ENCODE results near the gene SSH3.

Gene SSH3

DNA sequence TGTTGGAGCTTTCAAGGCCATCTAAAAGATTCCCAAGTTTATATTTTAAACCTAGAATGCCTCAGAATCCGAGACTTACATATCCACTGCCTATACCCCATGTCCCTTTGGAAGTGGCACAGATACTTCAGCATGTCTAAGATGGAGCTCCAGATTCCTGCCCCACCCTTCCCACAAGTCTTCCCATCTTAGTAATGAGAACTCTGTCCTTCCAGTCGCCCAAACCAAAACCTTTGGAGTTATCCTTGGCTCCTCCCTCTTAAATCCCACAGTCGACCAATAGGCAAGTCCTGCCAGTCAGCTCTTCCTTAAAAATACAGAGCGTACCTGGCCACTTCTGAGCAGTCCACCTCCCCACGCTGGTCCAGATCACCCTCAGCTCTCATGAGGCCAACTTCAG, 45.7 kb downstream of the SSH3 start:
- no peak for DNase-seq

DNA sequence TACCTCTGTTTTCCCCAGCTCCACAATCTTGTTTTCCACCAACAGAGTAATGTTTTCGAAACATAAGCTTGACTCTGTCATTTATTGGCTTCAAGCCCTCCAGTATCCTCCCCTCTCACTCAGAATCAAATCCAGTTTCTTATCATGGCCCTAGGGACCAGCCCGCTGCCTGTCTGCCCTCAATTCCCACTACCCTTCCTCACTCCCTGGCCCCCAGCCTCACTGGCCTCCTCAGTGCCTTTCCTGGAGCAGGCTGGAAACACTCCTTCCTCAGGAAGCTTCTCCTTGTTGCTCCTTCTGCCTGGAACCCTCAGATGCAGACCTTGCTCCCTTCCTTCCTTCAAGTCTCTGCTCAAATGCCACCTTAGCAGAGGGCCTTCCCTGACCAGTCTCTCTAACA, 46.1 kb downstream of the SSH3 start:
- no peak for DNase-seq

DNA sequence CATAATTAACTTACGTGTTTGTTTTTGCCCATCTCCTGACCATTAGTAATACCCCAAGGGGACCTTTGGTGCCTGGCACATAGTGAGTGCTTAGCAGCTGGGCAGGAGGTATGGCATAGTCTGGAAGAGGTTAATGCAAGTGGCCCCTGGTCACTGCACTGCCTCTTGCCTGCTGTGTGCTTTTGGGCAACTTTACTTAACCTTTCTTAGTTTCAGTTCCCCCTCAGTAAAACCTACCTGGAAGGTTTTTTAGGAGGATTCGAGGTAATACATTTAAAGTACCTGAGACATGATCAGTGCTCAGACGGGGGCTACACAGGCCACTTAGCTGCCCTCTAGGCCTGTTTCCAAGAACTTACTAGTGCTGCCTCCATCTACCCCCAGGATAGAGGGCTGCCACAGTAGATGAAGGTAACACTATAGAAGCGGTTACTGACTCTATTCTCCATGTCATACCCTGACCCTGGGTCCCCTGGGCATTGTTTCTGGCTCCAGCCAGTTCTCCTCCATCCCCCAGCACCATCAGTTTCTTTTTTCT, 46.7 kb downstream of the SSH3 start:
- no peak for DNase-seq

DNA sequence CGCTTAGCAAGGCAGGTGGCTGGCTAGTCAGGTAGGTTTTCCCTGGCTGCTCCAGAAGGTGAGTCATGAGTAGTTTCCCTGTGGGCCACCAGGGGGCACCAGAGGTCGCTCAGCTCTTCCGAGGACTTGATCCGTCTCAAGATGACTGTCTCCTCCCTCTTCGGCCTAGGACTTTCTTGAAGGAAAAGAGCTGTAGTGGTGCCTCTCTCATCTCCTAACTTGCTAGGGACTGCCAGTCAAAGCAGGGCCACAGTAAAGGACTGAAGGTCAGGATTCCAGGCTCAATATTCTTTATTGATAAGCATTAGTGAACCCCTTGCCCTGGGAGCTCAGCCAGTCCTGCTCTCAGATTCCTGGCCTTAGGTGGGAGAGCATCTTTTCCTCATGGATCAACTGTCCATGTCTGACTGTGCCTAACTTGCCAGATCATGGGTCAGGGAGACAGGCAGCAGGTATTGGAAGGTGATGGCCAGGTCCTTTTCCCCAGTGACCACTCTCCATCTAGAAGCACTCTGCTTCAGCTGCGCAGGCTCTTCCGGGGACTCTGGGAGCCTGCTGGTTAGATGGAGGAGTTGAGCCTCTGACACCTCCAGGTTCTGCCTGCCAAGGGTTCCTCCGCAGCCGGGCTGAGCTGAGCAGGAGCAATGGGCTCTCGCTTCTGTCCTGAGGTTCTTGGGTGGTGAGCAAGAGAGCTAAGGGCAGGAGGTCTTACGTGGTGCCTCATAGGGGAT, 48.1 kb downstream of the SSH3 start:
- DNase-seq = peak; percentile 83

DNA sequence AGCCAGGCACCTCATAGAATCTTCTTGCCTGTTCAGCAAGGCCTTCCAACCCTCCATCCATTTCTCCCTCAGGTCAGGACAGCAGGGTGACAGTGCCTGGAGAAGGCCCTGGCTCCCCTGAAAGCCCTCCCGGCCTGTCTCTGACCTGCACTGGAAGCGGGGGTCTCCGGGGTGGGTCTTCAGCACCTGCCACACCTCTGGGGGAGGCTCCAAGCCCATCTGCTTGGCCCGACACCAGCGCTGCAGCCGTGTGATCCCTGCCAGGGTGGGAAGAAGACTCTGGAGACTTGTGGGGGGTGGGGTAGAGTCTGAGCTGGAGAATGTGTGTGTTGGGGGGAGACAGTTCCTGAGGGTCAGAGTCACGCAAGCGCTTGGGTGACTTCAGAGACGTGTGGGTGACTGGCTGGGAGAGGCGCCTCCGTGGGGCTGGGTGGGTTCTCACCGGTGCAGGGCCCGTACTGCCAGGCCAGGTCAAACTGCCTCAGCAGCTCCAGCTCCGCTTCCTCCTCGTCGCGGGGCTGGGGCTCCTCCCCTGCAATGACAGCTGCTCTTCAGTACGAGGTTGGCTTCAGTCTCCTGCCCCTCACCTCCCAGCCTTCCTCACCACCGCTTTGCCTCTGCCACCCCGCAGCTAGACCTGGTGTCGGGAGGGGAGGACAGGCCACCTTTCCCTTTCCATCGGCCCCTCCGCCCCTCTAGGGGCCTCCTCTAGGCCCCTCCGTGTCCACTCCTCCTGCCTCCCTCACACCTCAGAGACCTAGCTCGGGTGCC, 49.4 kb downstream of the SSH3 start:
- DNase-seq = peak; percentile 77

DNA sequence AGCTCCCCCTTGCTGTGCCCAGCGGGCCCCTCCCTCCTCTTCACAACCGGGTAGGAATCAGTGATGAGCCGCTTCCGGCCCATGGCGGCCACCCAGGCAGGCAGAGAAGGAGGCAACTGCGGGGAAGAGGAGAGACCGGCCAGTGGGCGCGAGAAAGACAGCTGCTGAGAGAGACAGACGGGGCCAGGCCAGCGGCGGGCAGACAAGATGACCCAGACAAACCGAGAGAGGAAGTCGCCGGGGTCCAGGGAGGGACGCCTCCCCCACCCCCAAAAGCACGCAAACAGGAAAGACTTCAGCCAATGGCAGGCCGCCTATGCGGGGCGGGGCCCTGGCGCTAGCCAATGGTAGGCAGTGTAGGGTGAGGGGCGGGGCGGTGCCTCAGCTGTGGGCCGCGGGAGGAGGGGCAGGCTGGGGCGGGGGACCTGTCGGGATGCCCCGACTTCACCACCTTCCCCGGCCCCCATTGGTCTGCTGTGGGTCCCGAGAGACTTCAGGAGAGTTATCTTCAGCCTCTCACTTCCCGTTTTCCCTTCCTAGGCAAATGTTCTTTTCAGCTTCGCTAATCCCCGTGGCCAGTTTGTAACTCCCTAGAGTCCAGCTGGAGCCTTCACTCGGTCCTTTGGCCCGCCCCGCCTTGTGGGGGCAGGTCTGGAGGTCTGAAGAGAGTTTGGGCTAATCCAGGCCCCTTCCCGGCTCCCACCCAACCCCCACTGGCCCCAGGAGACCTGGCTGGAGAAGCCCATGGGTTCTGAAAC, 50.2 kb downstream of the SSH3 start, which contains the start of gene POLD4:
POLD4 (minus strand) TSS at position 230 of the 758 bp plus-strand sequence; CDS start at position 83, 147 bp downstream.
- peak; percentile 99 for DNase-seq

DNA sequence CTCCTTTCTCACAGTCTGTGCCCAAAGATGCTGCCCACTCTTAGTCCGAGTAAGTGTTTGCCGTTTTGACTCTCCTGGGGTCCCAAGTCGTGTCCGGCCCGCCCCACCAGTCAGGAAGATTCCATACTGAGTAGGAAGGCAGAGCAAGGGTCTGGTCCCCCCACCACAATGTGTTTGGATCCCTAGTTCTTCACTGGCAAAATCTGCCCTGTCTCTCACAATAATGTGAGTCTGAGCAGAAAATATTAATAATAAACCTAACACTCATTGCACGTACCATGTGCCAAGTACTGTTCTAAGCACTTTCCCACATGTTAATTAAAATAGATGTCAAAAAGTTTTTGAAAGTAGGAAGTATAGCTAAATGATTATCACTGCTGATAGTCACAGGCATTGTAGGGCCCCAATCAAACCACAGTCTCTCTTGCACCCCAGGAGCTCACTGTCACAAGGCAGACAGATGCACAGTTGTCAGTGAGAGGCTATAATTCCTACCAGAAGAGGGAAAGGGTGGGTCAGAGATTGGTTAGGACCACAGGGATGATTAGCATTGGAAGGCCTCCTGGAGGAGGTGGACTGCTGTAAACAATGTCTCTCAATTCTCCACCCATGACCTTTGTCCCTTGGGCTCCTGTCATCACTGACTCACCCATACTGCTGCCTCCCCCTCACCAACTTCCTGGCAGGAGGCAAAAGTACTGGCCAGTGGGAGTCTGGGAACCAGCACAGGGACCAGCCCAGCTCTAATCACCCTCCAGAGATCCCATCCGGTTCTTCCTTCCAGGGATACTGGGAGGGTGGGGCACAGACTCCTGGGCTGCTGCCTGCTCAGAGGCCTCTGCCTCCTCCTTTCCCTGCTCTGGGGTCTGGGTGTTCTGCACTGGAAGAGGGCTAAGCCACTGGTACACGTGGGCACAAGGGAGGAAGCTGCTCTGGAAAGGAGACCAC, 51.0 kb downstream of the SSH3 start:
- peak; percentile 35 for DNase-seq

DNA sequence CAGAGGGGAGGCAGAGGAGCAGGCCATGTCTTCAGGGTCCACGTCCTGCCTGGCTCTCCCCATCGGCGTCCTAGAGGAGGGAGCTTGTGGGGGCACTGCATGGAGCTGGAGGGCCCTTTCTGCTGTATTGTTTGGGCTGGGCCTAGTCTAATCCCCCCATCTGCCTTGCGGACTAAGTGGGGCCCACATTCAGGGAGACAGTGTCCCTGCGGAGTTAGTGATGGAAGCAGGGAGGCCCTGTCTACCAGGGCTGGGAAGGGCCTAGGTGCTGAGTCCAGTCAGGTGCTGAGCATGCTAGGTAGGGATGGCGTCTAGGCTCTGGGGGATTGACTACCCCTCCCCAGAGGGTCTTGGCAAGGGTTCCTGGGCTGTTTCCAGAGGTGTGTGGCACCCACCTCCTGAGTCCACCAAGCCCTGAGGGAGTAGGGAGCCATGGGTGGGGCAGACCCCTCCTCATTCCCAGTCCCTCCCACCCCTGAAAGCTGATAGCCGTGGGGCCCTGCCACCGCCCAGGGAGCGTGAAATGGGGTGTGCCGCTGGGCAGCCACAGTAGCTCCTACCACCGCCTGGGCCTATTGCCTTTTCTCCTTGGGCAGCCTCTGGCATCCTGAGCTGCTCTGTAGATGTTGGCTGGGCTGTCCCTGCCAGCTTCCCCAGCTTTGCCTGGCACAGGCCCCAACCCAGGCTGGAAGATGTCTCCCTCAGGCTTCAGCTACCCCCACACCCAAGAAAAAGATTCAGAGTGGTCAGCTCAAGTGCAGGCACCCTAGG, 51.9 kb downstream of the SSH3 start:
- no peak for DNase-seq

DNA sequence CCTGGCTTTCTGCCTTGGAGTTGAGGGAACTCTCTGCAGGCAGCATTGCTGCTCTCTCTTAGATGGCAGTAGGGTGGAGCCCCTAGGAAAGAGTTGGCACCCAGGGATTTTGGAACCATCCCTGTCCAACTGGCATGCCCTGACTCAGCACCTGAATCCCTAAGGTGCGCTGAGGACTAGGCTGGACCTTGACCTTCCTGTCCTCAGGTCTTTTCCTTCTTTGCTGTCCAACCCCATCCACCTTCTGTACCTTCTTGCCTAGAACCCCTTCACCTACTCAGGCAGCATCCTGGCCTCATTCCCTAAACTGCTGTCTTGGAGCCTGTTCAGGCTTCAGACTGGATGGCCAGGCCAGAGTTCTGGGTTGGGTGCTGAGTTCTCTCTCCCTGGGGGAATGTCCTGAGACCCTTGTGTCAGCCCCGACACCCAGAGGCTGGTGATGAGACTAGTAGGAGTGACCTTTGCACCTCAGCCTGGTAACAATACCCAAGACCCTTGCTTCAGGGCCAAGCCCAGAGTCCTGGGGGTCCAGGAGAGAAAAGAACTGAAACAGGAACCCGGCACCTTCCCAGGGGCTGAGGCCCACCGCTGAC, 52.6 kb downstream of the SSH3 start:
- DNase-seq = no peak

DNA sequence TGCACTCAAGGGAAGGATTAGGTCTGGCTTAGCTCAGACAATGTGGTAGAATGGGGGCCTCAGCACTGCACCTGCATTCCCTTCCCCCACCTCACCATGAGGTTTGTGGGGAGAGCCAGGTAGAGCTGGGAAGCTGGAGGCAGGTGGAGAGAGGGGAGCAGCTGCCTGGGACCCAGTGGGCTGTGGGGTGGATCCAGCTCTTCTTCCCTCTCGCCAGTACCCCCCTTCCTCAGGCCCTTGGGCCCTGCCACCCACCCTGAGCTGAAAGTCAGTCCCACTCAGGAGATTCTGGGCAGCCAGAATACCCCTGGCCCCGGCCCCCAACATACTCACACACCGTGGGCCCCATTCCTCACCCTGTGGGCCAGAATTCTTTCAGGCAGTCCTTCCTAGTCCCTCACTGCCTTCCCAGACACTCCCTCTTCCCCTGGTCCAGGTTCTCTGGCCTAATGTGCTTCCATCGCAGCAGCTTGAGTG, 53.1 kb downstream of the SSH3 start:
- no peak for DNase-seq

DNA sequence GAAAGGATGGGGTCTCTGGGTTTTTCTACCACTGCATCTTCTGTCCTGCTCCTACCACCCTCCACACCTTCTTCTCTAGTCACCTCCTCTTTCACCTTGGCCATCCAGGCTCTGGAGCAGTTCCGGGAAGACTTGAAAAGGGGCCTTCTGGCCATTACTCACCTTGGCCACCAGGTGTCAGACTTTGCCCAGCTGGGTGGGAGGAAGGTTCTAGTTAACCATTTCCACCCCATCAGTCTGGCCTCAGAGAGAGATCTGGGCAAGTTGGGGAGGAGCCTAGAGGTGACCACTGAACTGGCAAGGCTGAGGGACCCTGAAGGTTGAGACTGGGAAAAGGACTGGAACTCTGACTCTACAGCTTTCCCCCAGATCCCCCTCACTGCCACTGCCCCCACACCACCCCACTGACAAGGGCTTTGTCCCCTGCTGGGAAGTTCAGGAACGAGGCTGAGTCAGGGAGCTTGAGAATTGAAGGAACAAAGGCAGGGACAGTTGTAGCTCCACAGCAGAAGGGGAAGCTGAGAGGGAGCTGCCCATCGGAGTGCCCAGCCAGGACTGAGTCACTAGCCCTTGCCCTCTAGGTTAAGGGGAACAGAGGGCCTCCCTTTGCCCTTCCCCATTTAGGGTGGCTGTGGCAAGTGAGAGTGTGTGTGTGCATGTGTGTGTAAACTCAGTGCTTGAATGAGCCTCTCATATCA, 53.7 kb downstream of the SSH3 start:
- DNase-seq = peak; percentile 72

DNA sequence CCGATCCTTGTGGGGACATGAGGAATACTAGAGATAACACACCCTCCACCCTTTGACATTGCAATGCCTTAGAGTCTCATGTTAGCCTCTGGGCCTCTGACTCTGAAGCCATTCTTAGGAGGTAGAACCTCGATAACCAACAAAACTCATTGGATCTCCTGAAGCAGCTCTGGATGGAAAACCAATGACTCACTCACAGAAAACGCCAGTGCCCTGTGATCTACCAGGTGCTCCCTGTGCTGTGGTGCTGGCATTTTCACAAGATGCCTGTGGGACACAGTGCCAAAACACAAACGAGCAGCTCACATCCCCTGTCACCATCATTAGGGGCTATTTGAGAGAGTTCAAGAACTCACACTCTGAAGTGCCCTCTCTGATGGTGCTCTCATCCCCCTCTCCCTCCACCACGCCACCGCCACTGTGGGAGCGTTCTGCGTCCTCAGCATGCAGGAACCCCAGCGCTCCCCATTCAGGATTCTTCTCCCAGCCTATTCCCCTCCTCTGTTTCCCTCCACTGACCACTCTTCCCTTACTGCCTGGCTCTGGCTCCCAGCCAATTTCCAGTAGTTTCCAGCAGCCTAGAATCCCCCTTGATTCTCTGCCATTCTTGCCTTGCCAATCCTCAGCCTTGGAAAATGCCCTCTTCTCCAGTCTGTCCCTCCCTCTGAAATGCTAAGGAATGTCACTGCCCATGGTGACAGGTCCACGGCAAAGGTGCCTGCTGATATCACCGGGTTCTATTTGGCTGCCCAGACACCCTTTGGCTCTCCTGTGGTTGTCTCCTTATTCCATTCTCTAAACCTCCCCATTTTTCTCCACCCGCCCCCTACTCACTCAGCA, 54.7 kb downstream of the SSH3 start:
- no peak for DNase-seq

Measured in CD4-positive, alpha-beta T cell treated with Interleukin-6 for 4 hours (primary cell).